B cell (primary cell): ENCODE measurements around the gene RNU1-4. TPM values are rescaled to one million over a fixed set of nuclear protein-coding genes. Genes with fewer than 3 reads are reported as not detected.

ENCODE experiments used
- polyA plus RNA-seq: library from polyadenylated mRNA; depleted of rRNA; stranded (reverse); fragments of >200 nt; gene quantifications from 2 replicates; pipeline ENCODE4 v1.2.3, GENCODE V29; 2012
- small RNA-seq: library from RNA; depleted of rRNA; stranded (forward); fragments of <200 nt; gene quantifications from one replicate; pipeline ENCODE3, GENCODE V24; 2012; ENCODE audit warnings: low replicate concordance, low read depth; ENCODE audit not compliant: insufficient read length
- total RNA-seq, 2 donors: library from RNA; stranded (reverse); fragments of 120-200 nt in 1 of 2; gene quantifications; 1 replicate in 1 of 2; 2 replicates in 1 of 2; pipeline versions ENCODE4 v1.2.3 to v1.2.4, GENCODE V29; 2013 to 2022

RNU1-4 gene
- total and polyA plus RNA-seq, 2 donors (not counting 1 experiment from before 2014, with no cell fraction given): 4,377 TPM; not detected in 1

Small RNA genes within 50 kb of the gene (small RNA-seq; reads per million reads assigned to genes)
- gene RNU1-4: not detected

Other genes with a start within 250 kb of the RNU1-4 start
- gene RNU1-1, start 226.2 kb upstream of the RNU1-4 start, total RNA-seq: 4,377 and 4,541 TPM in 2 replicates
- gene RNU1-1, start 226.2 kb upstream of the RNU1-4 start, polyA plus RNA-seq: not detected in 2 replicates
- gene NBPF1, start 127.0 kb upstream of the RNU1-4 start, total RNA-seq: 64.1 and 66.3 TPM in 2 replicates
- gene NBPF1, start 127.0 kb upstream of the RNU1-4 start, polyA plus RNA-seq: 10.1 and 19.1 TPM in 2 replicates
- gene RNU1-3, start 73.6 kb upstream of the RNU1-4 start, total RNA-seq: 4,377 and 4,541 TPM in 2 replicates
- gene RNU1-3, start 73.6 kb upstream of the RNU1-4 start, polyA plus RNA-seq: not detected in 2 replicates
- gene RNU1-2, start 155.5 kb downstream of the RNU1-4 start, total RNA-seq: 4,377 and 4,541 TPM in 2 replicates
- gene RNU1-2, start 155.5 kb downstream of the RNU1-4 start, polyA plus RNA-seq: not detected in 2 replicates
- 66.2 and 67.9 TPM in 2 replicates for gene CROCC, start 181.4 kb downstream of the RNU1-4 start, total RNA-seq
- 89.3 and 120 TPM in 2 replicates for gene CROCC, start 181.4 kb downstream of the RNU1-4 start, polyA plus RNA-seq
- gene MFAP2, start 240.1 kb downstream of the RNU1-4 start, total RNA-seq: not detected in 2 replicates
- not detected in 2 replicates for gene MFAP2, start 240.1 kb downstream of the RNU1-4 start, polyA plus RNA-seq